GM18498 (cell line): Measurements from ENCODE around the gene TYMP.

ENCODE experiments used
- ATAC-seq: cut with Tn5 transposase; IDR thresholded peaks from one replicate; pipeline ENCODE4 v1.9.1; 2021; ENCODE audit warnings: mild to moderate bottlenecking, moderate library complexity; ENCODE audit not compliant: unreplicated experiment

TYMP gene, protein sequence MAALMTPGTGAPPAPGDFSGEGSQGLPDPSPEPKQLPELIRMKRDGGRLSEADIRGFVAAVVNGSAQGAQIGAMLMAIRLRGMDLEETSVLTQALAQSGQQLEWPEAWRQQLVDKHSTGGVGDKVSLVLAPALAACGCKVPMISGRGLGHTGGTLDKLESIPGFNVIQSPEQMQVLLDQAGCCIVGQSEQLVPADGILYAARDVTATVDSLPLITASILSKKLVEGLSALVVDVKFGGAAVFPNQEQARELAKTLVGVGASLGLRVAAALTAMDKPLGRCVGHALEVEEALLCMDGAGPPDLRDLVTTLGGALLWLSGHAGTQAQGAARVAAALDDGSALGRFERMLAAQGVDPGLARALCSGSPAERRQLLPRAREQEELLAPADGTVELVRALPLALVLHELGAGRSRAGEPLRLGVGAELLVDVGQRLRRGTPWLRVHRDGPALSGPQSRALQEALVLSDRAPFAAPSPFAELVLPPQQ

DNA sequence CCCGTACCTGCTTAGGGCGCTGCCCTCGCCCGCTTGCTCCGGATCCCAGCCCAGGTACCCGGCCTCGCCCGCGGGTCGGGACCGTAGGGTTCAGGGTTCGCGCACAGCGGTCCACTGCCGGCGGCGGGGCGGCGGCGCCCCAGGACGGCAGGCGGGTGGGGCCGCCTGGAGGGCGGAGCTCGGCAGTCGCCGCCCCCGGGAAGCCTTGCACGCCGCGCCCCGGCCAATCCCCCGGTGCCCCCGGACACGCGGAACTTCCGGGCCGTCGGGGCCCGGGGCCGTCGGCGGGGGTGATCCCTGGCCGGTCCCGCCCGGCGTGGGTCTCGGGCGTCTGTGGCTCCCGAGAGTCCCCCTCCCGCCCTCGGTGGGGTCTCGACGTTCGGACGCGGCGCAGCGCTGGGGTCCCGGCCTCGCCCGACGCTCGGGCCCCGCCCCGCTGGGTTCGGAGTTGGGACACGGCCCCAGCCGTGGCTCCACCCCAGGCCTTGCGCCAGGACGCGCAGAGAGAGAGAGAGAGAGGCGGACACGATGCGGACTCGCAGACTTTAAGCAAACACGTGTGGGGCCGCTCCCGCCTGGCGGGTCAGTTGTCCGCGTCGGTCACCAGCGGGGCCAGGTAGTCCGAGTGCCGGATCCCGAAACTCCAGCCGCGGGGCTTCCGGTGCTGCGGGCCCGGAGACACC, at the start of gene TYMP:
Gene TYMP (minus strand): TSS at position 116 of the 683 bp plus-strand sequence. CDS start 303 bp downstream, outside the sequence.
- peak; percentile 17 for ATAC-seq

DNA sequence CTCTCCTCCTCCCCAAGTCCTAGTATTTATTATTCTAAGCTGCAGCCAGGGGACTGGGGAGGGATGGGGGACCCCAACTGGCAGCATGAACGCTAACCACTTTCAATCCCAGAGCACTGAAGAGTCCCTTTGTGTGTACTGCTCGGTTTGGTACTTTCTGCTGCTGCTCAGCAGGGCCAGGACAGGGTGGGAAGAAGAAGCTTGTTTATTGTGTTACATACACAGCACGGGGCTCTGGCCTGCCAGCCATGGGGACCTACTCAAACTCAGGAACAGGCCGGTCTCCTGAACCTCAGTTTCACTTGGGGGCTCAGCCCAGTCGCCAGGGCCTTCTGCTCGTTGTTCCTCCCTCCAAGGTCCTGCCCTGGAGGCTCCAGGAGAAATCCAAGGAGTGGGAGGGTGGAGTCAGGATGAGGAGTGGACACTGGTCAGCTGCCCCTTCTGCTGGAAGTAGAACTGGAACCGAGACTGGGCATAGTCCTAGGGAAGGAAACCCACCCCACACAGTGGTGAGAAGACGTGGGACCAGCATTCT, 49.0 kb upstream of the TYMP start:
- no peak for ATAC-seq

DNA sequence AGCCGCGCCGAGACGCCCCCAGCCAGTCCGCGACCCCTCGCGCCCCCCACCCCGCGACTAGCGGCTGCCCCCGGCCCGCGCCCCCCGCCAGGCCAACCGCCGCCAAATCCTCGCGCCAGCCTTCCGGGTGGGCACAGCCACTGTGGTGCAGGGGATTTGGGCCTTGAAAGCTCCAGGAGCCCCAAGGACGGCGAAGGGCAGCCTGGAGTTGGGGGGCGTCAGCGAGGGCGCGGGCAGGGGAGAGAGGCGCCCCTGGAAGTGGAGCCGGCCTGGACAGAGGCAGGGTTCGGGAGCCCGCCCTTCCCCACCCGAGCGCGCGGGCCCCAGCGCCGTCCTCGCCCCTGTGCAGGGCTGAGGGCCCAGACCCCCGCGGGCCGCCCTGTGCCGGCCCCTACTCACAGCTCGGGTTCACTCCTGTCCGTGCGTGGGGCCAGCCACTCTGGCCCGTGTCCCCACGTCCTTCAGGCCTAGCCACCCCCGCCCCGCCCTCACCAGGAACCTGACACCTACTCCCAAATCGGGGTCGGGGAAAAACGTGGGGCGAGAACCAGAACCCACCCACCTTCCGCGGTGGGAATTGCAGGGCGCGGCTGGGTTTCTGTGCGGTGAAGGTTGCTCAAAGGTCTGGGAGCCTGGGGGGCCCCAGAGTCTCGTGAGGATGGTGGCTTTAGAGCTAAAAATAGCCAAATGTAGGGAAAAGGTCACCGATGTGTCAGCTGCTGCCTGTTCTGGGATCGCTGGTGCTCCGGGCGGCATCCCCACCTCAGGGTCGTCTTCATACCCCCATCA, 48.4 kb upstream of the TYMP start, which contains the start of gene CPT1B:
Gene CPT1B (minus strand): TSS at position 441 of the 789 bp plus-strand sequence. CDS start 512 bp downstream, outside the sequence.
- no peak for ATAC-seq

DNA sequence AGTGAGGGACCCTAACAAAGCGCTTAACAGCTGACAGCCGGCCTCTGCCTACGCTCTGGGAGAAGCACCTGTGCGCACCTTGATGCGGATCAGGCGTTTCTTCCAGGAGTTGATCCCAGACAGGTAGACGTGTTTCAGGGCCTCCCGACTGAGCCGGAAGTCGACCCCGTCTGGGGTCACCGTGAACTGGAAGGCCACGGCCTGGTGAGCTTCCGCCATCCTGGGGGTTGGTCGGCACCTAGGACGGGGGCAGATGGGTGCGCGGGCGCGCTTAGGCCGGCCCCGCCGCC, 47.8 kb upstream of the TYMP start:
- no peak for ATAC-seq

GRCh38 chr22:50576806-50577696, 47.2 kb upstream of the TYMP start:
- no peak for ATAC-seq

DNA sequence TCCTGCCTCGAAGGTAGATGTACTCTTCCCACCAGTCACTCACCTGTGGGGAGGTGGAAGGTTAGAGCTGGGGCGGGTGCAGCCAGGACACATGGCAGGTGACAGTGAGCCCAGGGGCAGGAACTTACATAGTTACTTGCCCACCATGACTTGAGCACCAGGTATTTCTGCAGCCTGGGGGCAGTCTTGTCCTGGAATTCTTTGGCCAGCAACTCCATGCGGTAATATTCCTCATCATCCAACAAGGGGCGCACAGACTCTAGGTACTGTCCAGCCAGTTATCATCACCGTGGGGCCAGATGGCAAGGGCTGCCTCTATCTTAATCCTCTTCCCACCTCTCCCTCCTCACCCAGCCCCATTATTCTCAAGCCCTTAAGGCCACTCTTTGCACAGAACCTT, 46.3 kb upstream of the TYMP start:
- ATAC-seq, result no peak

- ATAC-seq, result no peak
These were observed 45.7 kb upstream of the TYMP start for GRCh38 chr22:50575426-50575941.

- no peak for ATAC-seq
These were observed 44.6 kb upstream of the TYMP start for GRCh38 chr22:50574383-50574755.

DNA sequence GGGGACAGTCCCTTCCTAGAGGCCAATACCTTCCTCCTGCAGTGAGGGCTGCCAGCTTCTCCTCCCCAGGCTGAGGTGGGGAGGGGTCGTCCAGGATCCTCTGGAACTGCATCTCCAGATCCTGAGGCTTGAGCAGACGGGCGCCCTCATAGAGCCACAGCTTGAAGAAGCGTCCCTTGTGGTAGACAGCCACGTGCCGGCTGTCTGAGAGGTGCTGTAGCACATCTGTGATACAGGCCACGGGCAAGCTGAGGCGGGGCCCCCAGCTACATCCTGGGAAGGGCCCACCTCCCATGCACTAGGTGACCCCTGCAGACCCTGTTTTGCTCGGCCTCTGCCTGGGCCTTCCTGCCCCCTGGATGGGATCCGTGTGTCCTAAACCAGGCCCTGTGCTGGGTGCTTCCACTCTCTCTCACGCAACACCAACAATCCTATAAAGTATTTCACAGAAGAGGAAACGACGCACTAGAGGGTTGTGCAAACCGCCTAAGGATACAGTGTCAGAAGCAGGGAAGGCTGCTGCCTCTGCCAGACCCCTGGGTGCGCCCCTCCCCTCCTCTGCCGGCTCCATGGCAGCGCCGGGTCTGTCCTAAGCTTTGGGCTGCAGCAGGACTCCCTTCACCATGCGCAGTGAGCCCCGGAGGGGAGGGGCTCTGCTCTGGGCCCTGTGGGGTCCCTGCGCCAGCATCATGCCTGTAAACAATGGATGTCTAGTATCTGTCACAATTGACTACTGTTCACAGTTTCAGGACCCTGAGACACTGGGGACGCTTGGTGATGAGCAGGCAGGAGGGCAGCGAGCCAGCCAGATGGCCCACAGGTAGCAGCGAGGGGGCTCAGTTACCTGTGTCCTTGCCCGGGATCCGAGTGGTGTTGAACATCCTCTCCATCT, 43.9 kb upstream of the TYMP start:
- ATAC-seq, result no peak

DNA sequence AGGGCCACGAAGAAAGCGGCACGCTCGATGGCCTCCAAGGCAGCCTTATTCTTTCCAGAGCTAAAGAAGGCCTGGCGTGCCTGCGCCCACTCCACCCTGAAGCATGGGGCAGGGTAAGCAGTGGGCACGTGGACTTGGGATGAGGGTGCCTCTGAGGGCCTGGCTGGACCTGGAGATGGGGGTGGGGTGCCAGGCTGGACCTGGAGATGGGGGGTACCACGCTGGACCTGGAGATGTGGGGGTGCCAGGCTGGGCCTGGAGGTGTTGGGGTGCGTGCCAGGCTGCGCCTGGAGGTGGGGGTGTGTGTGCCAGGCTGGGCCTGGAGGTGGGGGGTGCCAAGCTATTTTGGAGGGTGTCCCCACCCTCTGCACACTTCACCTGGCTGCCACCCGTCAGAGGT, 43.2 kb upstream of the TYMP start:
- no peak for ATAC-seq

DNA sequence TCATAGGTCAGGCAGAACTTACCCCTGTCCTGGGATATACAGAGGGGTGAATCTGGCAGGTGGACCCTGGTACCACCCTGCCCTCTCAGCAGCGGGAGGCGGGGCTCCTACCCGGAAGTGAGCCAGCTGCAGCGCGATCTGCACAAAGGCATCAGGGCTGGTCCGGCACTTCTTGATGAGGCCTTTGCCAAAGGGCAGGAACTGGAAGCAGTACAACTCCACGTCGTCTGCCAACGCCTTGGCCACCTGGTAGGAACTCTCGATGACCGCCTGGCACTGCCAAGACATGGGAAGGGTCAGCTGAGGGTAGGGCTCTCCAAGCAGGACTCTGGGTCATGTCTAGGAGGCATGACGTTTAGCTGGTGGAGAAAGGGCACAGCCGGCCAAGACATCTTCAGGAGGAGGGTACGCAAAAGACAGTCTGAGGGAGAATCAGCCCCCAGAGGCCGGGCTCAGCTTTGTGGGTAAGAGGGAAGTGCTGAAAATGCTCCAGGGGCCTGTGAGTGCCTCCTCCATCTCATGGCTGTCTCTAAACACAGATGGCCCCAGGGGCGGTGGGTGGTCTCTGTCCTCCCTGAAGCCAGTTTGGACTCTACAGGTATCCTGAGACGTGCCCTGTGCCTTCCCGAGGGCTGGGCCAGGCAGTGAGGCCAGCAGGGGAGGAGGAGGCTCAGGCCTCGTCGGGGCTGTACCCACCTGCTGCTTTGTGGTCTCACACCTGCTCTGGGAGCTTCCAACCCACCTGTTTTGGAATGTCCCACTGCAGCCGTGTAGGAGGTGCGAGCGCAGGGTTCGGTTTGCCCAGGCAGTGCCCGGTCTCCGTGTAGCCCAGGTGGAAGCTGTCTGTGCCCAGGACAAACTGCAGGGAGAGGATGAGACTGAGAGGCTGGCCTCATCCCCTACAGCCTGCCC, 41.7 kb upstream of the TYMP start:
- no peak for ATAC-seq

DNA sequence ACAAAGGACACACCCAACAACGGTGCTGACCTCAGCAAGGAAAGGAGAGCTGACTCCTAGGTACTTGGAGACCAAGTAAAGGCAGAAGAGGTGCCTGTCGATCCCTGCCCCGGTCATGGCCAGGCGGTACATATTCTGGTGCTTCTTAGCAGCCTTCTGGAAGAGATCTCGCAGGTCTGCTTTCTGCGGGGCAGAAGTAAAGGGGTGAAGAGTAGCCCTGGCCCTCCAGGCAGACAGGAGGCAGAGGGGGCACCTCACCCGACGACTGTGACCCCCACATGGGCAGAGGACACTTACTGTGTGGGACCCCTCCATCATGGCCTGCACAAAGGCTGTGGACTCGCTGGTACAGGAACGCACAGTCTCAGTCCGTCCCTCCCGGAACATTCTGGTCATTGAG, 41.0 kb upstream of the TYMP start:
- ATAC-seq, result no peak

- ATAC-seq, result no peak
These were observed 40.2 kb upstream of the TYMP start for GRCh38 chr22:50569896-50570535.

DNA sequence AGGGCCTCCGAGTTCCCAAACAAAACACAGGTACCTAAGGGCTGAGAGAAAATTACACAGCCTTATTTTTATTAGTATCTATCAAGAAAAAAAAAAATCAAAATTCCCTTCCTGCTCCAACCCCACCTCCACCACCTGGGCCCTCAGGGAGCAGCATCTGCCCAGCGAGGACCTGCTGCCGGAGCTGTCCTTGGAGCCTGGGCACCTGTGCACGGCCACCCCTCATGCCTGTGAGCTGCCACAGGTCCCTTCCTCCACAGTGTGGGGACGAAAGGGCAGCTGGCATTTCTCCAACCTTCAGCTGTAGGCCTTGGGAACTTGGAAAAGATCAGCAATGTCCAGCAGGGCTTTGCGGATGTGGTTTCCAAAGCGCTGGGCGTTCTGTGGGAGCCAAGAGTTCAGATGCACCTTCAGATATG, 39.2 kb upstream of the TYMP start:
- ATAC-seq, result no peak

DNA sequence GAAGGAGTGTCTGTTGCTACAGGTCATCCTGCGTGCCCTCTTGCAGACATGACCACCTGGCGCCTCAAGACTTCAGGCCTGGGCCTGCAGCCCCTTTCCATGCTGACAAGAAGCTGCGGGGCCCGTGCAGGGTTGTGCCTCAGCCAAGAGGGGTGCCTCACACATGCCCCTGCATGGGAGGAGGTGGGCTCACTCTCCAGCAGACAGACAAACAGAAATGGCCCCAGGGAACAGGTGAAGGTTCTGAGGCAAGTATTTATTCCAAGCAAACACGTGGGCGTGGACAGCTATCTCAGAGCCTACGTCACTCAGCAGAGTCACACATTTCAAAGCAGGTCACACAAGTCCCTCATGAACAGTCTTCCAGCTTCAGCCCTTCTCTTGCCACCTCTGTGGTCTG, 38.8 kb upstream of the TYMP start:
- ATAC-seq, result no peak

GRCh38 chr22:50567721-50568252, 38.0 kb upstream of the TYMP start:
- ATAC-seq, result no peak

- no peak for ATAC-seq
These were observed 34.5 kb upstream of the TYMP start for GRCh38 chr22:50564289-50564688.
